HG03354 (cell line): ENCODE data around the gene SCN1B.
"Not testable (repeated sequence)": the region's sequence is repeated elsewhere in the genome, so short reads cannot be mapped to it uniquely, and the experiment has no call there.

ENCODE experiments used
- ATAC-seq: cut with Tn5 transposase; IDR thresholded peaks from one replicate; pipeline ENCODE4 v1.9.1; 2021; ENCODE audit warnings: mild to moderate bottlenecking; ENCODE audit not compliant: unreplicated experiment, poor library complexity, severe bottlenecking

Gene SCN1B

GRCh38 chr19:35030257-35031071 lies at the start of gene SCN1B:
SCN1B (plus strand) TSS chr19:35030470; CDS start chr19:35030821, 351 bp downstream.
- ATAC-seq = no peak

DNA sequence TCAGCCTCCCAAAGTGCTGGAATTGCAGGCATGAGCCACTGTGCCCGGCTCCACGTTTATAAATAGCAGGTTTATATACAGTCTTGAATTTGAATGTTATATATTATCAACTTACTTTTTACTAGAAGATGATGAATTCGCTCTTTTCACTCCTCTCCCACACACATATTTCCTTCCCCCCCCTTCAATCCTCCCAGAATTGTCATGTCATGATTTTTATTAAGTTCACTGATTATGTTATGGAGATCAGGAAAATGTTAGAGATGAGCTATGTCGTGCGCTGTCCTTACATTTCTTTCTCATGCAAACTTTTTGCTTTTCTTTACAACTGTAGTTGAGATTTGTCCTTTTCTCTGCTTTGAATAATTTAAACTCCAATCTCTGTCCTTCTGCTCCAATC lies 48.0 kb upstream of the SCN1B start:
- no peak for ATAC-seq

- ATAC-seq = no peak
These were observed 46.5 kb upstream of the SCN1B start for GRCh38 chr19:34983786-34984185.

DNA sequence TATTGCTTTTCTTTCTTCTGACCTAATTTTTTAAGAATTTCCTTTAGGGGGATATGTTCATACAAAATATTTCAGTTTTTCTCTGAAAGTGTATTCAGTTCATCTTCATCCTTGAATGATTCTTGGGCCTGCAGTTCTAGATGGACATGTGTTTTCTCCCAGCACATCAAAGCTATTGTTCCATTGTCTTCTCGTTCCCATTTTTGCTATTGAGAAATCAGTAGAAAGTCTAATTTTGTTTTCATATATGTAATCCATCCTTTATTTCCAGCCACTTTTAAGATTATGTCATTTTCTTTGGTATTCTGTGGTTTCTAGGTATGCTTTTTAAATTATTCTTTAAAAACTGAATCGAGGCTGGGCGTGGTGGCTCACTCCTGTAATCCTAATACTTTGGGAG lies 46.0 kb upstream of the SCN1B start:
- no peak for ATAC-seq

DNA sequence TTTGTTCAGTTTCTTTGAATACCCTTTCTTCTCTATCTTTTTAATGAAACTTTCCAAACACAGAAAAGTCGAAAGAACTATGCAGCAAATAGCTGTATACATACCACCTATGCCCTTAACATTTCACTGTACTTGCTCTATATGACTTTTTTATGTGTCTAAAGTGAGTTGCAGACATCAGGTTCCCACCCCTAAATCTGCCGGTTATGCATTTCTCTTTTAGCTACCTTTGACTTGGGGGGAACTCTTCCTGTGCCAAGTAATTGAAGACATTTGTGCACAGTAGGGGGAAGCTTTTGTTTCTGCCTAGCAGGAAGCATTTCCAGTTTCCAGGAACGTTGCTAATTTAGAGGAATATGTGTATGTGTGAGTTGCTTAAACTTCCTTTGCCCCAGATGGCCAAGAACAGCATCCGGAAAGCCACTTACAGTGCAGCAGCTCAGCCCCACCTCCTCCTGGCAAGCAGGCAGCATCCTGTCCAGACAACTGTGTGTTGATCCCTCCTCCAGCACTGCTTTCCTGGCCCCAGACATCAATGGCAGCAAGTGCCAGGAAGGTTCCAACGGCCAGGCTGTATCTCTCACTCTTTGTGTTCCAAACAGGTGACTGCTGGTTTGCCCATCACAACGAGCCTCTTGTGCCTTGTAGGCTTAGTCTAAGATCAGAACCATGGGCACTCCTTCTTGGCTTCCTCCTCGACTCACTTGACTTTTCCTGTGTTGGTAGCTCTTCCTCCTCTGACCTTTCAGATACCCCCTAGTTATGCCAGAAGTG lies 44.8 kb upstream of the SCN1B start:
- no peak for ATAC-seq

DNA sequence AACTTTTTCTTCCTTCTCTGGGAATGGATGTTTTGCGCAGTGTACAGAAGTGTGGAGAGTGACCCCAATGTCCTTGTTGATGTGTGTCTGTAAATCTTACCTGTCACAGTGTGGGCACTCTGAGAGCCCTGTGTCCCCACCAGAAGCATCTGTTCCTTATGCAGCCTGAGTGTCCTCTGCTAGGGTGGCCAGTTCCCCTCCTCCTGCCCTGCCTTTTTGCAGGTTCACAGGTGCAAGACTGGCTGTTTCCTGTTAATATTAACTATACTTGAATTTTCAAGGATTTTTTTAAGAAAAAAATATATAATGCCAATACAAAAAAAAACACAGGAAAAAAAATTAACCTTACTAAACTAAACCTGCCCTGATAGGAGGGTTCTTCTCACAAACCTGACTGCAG lies 42.2 kb upstream of the SCN1B start:
- no peak for ATAC-seq

- ATAC-seq = no peak
These were observed 41.0 kb upstream of the SCN1B start for GRCh38 chr19:34989298-34989697.

GRCh38 chr19:34990578-34991192 lies 39.6 kb upstream of the SCN1B start:
- ATAC-seq = no peak

- ATAC-seq = no peak
These were observed 38.5 kb upstream of the SCN1B start for GRCh38 chr19:34991542-34992333.

GRCh38 chr19:34992582-34992981 lies 37.7 kb upstream of the SCN1B start:
- ATAC-seq = not testable (repeated sequence)

GRCh38 chr19:34994286-34994642 lies 36.0 kb upstream of the SCN1B start:
- ATAC-seq = no peak

- no peak for ATAC-seq
These were observed 35.4 kb upstream of the SCN1B start for GRCh38 chr19:34994643-34995541.

DNA sequence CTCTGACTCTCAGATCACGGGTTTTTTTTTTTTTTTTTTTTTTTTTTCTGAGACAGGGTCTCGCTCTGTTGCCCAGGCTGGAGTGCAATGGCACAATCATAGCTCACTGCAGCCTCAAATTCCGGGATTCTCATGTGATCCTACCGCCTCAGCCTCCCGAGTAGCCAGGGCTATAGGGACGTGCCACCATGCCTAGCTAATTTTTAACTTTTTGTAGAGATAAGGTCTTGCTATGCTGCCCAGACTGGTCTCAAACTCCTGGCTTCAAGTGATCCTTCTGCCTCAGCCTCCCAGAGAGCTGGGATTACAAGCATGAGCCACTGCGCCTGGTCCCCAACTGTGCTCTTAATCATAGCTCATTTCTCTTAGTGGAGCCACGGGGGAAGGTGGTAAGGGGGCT lies 34.7 kb upstream of the SCN1B start:
- no peak for ATAC-seq

DNA sequence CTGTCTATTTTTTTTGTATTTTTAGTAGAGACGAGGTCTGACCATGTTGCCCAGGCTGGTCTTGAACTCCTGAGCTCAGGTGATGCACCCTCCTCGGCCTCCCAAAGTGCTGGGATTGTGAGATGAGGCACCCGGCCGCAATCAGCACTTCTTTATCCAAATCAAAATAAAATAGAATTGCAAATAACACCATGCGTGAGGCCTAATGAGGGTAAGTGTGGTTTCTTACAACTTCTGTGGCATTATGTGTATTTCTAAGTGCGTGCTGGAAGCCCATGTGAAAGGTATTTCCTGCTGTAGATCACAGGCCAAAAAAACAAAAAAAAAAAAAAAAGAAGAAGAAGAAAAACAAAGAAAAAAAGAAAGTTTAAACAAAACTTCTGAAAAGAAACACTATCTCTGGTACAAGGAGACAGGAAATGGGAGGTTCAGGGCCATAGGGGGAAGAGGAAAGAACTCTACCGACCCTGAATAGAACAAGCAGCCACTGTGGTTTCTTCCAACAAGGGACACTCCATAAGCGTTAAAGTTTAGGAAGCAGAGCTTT lies 33.1 kb upstream of the SCN1B start:
- ATAC-seq = no peak

GRCh38 chr19:34998224-34998623 lies 32.0 kb upstream of the SCN1B start:
- not testable (repeated sequence) for ATAC-seq

GRCh38 chr19:34998777-34999497 lies 31.3 kb upstream of the SCN1B start:
- ATAC-seq = no peak

DNA sequence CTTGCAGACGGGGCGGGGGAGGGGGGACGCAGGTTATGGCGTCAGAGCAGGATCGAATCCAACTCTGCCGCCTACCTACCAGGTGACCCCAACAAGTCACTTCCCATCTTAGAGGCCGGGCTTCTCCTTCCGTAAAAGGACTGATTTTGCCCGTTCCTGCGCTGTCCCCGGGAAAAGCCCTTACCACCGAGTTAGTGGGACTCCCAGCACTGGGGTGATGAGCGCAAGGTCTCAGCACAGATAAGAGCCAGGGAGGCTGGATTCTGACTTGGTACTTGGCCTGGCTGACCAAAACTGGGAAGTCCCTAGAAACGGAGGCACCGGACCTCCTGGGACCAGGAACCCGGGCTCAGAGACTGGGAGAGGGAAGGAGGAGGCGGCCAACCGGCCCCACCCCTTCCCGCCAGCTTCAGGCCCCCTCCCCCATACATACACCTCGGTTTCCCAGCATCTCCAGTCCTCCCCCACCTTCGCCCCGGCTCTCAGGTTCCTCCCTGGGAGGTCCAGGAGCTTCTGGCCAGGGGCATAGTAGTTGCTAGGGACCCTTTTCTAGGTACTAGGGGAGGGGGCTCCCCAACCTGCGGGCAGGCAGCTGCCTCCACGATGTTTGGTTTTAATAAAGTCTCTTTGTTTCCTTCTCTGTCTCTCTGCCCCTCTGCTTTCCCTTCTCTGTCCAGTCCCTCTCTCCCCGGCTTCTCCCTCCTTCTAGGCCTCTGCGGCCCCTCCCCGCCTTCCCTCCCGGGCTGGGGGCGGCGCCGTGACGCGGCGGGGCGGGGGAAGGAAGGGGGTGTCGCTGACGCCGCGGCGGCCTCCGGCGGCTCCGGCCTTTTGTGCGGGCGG lies 30.6 kb upstream of the SCN1B start, which contains the start of gene GRAMD1A:
Gene GRAMD1A, plus strand, starts transcription at position 826 of the 840 bp plus-strand sequence. CDS start 156 bp downstream, outside the sequence.
- peak; percentile 53 for ATAC-seq
